Stimulated activated CD4-positive, alpha-beta T cell treated with anti-CD3 and anti-CD28 coated beads, Interleukin-15, amount 100 ng/mL, for 48 hours (primary cell): Measurements from ENCODE around the gene GFRAL.
"Not testable (repeated sequence)": the region's sequence is repeated elsewhere in the genome, so short reads cannot be mapped to it uniquely, and the experiment has no call there.

Experiments used
- DNase-seq, 2 donors: peaks; one replicate each; pipeline ENCODE4 v3.0.0-alpha.2; 2020; ENCODE audit warnings: low read depth in 2 of 2

The GFRAL gene, protein sequence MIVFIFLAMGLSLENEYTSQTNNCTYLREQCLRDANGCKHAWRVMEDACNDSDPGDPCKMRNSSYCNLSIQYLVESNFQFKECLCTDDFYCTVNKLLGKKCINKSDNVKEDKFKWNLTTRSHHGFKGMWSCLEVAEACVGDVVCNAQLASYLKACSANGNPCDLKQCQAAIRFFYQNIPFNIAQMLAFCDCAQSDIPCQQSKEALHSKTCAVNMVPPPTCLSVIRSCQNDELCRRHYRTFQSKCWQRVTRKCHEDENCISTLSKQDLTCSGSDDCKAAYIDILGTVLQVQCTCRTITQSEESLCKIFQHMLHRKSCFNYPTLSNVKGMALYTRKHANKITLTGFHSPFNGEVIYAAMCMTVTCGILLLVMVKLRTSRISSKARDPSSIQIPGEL

DNA sequence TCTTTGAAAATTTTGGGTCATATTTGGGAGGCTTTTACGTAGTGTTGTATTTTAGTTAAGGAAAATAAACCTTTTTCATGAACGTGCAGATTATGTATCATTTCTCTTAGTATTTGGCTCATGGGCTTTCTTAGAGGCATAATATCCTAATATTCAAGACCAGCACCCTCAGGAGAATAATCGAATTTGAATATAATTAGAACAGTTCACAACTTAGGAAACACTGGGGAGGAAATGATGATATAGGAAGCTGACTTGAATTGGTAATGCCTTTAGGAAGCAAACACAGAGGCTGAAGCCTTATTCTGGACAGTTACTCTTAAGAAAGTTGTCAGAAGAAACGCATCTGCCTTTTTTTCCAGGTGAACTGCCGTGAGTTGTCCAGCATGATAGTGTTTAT is at the start of gene GFRAL:
TSS of gene GFRAL (plus strand) at position 301 of the 400 bp plus-strand sequence. CDS start at position 387, 86 bp downstream.
- DNase-seq, result no peak

DNA sequence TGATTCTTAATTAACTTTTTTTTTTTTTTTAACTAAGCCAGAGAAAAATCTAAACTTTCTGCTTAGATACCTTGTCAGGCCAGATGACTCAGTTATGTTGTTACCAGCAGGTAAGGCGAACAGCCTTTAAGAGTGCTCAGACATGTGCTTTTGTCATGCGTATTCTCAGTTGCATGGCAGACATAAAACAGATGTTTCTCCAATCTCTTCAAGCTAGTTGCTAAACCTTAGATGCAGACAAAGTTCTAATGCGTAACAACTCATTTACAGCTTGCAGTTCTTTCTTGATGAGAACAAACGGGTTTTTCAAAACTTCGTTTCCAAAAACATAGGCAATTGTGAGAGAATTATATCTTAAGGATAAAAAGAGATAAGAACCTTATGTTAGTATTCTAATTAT is 49.6 kb upstream of the GFRAL start:
- no peak for DNase-seq

- DNase-seq, result no peak
Measured at GRCh38 chr6:55281215-55281614, 46.1 kb upstream of the GFRAL start.

DNA sequence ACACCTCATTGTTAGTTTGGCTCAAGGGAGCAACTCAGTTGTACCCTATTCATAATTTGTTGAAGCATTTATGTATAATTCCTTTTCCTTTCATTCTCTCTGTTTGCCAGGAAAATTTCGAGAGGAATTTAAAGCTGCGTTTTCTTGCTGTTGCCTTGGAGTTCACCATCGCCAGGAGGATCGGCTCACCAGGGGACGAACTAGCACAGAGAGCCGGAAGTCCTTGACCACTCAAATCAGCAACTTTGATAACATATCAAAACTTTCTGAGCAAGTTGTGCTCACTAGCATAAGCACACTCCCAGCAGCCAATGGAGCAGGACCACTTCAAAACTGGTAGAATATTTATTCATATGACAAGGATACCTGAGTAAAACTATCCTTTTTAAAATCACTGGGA is 45.2 kb upstream of the GFRAL start:
- DNase-seq, result no peak

- no peak for DNase-seq
Measured at GRCh38 chr6:55286824-55287223, 40.4 kb upstream of the GFRAL start.

GRCh38 chr6:55290736-55291135 is 36.5 kb upstream of the GFRAL start:
- DNase-seq, result no peak

DNA sequence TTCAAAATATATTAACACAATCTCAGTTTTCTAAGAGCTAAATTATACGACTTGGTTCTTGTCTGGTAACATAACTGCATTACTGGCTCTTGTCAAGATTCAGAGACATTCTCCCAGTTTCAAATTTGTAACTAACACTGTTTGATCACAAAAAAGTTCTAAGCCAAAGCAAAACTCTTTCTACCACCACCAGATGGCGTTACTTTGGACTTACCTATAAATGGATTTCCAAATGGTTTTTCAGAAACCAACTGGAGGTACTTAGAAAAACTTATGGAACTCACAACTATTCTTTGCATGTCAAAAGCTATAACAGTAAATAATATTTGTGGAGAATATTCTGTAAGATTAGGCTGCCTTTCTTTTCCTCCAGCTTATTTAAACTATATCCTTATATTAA is 34.2 kb upstream of the GFRAL start:
- DNase-seq, result no peak

DNA sequence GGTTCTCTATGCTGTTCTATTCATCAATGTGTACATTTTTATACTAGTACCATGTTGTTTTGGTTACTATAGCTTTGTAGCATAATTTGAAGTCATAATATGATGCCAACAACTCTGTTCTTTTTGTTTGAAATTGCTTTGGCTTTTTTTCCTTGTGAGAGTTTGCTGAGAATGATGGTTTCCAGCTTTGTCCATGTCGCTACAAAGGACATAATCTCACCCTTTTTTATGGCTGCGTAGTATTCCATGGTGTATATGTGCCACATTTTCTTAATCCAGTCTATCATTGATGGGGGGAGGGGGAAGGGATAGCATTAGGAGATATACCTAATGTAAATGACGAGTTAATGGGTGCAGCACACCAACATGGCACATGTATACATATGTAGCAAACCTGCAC is 30.1 kb upstream of the GFRAL start:
- not testable (repeated sequence) for DNase-seq

DNA sequence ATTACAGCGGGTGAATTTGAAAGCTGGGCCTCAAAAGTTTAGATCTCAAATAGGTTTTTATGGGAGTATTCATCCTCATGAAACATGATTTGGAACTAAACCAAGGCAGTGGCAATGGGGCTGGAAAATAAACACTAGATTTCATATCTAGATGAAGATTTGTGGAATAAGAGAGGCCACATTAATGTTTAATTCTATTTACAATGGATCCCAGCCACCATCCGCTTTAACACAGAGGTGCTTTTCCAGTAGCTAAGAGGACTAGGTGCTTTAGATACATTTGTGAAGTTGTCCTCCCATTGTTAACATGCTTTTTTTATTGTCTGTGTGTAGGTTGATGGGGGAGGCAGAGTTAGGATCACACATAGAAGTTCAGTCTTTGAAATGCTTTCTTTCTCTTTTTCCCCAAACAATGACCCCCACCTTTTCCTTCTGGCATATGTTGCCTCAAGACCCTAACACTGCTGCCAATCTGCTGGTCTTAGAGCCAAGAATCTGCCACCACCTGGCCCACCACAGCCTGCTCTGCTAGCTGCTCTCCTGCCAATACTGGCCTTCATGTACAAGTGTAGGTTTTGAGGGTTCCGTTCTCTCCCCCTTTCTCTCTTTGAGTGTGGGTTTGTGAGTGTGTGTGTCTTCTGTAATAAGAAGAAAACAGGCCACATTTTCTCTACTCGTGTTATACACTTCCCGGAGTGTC is 27.8 kb upstream of the GFRAL start:
- DNase-seq, result no peak

DNA sequence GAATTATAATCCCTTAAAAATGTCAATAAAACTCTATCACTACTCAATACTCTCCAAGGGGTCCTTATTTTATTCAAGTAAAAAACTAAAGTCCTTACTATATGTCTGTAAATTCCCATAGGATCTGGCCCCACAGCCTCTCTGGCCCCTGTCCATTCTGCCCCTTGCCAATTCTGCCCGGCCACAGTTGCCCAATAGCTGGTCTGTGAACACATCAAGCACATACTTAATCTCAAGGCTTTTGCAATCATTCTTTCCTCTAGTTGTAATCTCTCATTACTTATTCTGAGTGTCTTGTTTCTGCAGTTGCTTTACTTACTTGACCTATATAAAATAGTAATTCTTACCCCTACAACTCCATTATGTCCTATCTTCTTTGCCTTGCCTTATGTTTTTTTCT is 22.5 kb upstream of the GFRAL start:
- DNase-seq, result no peak

GRCh38 chr6:55319961-55320695 is 7.1 kb upstream of the GFRAL start:
- DNase-seq, result no peak

DNA sequence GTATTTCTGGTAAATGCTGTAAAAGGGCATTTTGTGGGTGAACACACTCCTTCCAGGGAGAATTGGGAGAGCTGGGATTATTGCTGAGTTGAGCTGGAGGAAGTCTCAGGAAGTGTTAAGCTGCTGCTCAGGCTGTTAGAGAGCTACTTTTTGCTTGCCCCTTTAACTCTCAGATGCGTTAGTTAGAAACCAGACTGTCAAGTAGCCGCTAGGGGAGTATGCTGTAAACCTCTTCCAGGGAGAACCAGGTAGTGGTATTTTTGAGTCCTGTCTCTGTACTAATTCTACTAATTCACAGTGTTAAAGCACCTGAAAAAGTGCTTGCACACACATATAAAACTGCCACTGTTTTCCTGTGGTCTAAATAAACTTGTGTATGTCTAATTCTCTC is 6.6 kb upstream of the GFRAL start:
- DNase-seq, result no peak

- no peak for DNase-seq
Measured at GRCh38 chr6:55377150-55377549, 49.9 kb downstream of the GFRAL start.

- DNase-seq, result no peak
Measured at GRCh38 chr6:55379471-55379870, 52.2 kb downstream of the GFRAL start.

GRCh38 chr6:55379895-55380294 is 52.6 kb downstream of the GFRAL start:
- DNase-seq, result no peak

GRCh38 chr6:55388211-55388610 is 60.9 kb downstream of the GFRAL start:
- DNase-seq, result no peak

DNA sequence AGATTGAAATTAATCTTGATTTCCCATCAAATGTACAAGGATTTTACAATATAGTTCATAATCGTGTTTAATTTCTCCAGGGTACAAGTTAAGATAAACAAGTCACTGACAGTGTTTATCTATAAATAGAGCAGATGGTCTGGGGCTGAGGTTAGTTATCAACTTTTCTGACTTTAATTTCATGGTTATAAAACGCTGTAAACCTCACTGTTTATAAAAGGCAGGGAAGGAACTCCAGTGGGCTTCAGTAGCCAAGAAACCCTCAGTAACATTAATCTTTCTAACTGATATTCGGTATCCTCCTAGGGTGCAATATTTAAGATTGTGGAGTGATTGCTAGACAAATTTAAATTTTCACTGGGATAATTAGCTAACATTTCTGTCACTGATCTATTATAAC is 68.6 kb downstream of the GFRAL start:
- DNase-seq, result no peak

- no peak for DNase-seq
Measured at GRCh38 chr6:55397986-55398385, 70.7 kb downstream of the GFRAL start.

GRCh38 chr6:55399351-55399750 is 72.1 kb downstream of the GFRAL start:
- no peak for DNase-seq

- DNase-seq, result no peak
Measured at GRCh38 chr6:55405474-55406235, 78.4 kb downstream of the GFRAL start.

DNA sequence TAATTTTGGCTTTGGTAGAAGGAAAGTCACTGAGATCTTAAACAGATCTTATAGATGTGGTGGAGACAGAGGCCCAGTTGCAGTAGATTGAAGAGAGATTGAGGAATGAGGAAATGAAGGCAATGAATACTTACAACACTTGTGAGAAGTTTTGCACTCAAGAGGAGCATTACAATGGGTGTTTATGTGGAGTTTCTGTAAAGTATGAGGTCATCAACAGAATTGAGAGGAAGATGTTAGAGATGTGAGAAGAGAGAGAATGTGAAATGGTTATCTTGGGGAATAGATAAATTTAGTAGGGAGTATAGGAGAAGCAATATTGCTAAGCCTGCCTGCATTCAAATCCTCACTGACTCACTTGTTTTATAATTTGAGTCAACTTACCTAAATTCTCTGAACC is 83.4 kb downstream of the GFRAL start:
- no peak for DNase-seq

DNA sequence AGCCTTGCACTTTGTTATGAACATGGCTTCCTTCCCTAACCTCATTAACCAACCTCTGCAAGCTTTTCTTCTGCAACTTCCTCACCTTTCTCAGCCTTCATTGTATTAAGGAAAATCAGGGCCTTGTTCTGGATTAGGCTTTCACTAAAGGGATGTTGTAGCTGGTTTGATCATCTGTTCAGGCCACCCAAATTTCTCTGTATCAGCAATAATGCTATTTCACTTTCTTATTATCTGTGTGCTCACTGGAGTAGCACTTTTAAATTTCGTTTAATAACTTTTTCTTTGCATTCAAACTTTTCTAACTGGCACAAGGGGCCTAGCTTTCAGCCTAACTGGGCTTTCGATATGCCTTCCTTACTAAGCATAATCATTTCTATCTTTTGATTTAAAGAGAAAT is 96.7 kb downstream of the GFRAL start:
- no peak for DNase-seq
